Ovary (tissue), 9 donors: ENCODE results near the gene KCTD11. TPM values are rescaled to one million over a fixed set of nuclear protein-coding genes. Genes with fewer than 3 reads are reported as not detected.

Source experiments
- DNase-seq, 5 donors: peaks; one replicate each; pipeline ENCODE4 v3.0.0-alpha.2; 2019 to 2020
- H3K27ac ChIP-seq, 2 donors: fragments of 200-600 bp; one replicate each; pipeline versions ENCODE4 v1.5.1 to v1.8.0; 2019 to 2022
- H3K27me3 ChIP-seq: fragments of 200-600 bp; one replicate; pipeline ENCODE4 v1.8.0; 2022
- H3K36me3 ChIP-seq: fragments of 200-600 bp; sonication (generic); one replicate; pipeline ENCODE4 v1.5.1; 2019
- H3K4me1 ChIP-seq: one replicate; pipeline ENCODE4 v1.8.1; 2013; ENCODE audit warnings: mild to moderate bottlenecking, moderate library complexity; ENCODE audit not compliant: insufficient read depth
- H3K4me3 ChIP-seq: fragments of 200-600 bp; sonication (generic); one replicate; pipeline ENCODE4 v1.5.1; 2017
- H3K9me3 ChIP-seq, 2 donors: fragments of 200-600 bp in 1 of 2; sonication (generic) in 1 of 2; one replicate each; pipeline versions ENCODE4 v1.5.1 to v1.8.1; 2013 to 2019; ENCODE audit warnings: mild to moderate bottlenecking in 1 of 2, moderate library complexity in 1 of 2
- EP300 ChIP-seq: sonication (generic); formaldehyde crosslinking; IDR thresholded peaks from one replicate; pipeline ENCODE4 v1.6.1; 2017; ENCODE audit warnings: antibody characterized with exemption
- POLR2A ChIP-seq: fragments of 450-650 bp; IDR thresholded peaks from one replicate; pipeline ENCODE4 v1.6.1; 2017; ENCODE audit warnings: antibody characterized with exemption, mild to moderate bottlenecking, moderate library complexity
- WGBS, 3 donors: extraction: QIAGEN DNeasy Blood & Tissue Kit in 1 of 3; methylation state at CpG; one replicate each; pipeline versions ENCODE4 v1.1.5 to v1.1.7; 2013 to 2017; 5-methylcytosine and 5-hydroxymethylcytosine counted together
- intact Hi-C, 4 donors: fragments of 100-400 bp; cut with DNase I; formaldehyde crosslinking; loops; one replicate each; pipeline versions ENCODE4 v1.11.0 to v1.15.1; 2022 to 2023
- polyA plus RNA-seq, 2 donors: library from polyadenylated mRNA; stranded (reverse); fragments of 200-250 nt in 1 of 2; fragments of 350-450 nt in 1 of 2; fragmentation: Illumina TruSeq in 1 of 2; extraction: RNeasy Lipid Tissue Mini Kit (QIAGEN cat#74804) in 1 of 2; gene quantifications; one replicate each; pipeline ENCODE4 v1.2.3, GENCODE V29; 2013 to 2014
- total RNA-seq, 7 donors: library from RNA; depleted of rRNA in 2 of 7; stranded (reverse); fragments of >200 nt in 2 of 7; fragmentation: NEBNext Ultra II Directional in 3 of 7; extraction: Animal tissue kit (Norgen Biotek cat#: 25700) in 3 of 7; gene quantifications; one replicate each; pipeline versions ENCODE4 v1.1.0 to v1.2.4, GENCODE V29; 2016 to 2023
- TF ChIP-seq, protein P1 (sequence below), 3 donors: fragments of 450-650 bp in 2 of 3; fragments of 200-600 bp in 1 of 3; IDR thresholded peaks; one replicate each; pipeline versions ENCODE4 v1.5.1 to v1.8.0; 2016 to 2022; ENCODE audit warnings: antibody characterized with exemption in 3 of 3, mild to moderate bottlenecking in 1 of 3
- donor health status: DM: no; HTN: no; CAD: no; lungs with moderate emphysema.
- donor health status: DM: no; HTN: no; CAD: no.
- donor health status: Bipolar disorder and iron deficiency.
- donor health status: DM: yes; HTN: yes; CAD: no.
- donor health status: DM: no; HTN: no; CAD: no.
- donor health status: DM: yes; HTN: yes; CAD: no.

The KCTD11 gene
- total and polyA plus RNA-seq, 9 donors: 5.1 to 12.9 (median 10.5) TPM

- H3K4me1 ChIP-seq: peaks cover 13% of the 10 kb centered on the region
- no peaks in the 10 kb centered on the region for H3K9me3 ChIP-seq
- H3K36me3 ChIP-seq: no peaks in the 10 kb centered on the region
- 44 to 48% (median 45%) methylated on average over 19 of the region's 19 CpGs for WGBS, 3 donors
- H3K4me3 ChIP-seq: no peak overlapping the region
- H3K27me3 ChIP-seq: no peaks in the 10 kb centered on the region
- peak in 3 of 5 donors; percentile 33 to 55 (median 40) for DNase-seq
- intact Hi-C loops: loop anchor here in 3 of 4 donors (2.0 to 5.0 kb wide), 3 partner anchors 17 to 66 kb away; partner anchors contain the start of genes NLGN2 (in 1 of the 3) and SLC2A4 (in 1 of the 3)
- H3K27ac ChIP-seq: no peak overlapping the region
- TF ChIP-seq POLR2A (no peak), EP300 (no peak)
- TF ChIP-seq, protein P1, sequence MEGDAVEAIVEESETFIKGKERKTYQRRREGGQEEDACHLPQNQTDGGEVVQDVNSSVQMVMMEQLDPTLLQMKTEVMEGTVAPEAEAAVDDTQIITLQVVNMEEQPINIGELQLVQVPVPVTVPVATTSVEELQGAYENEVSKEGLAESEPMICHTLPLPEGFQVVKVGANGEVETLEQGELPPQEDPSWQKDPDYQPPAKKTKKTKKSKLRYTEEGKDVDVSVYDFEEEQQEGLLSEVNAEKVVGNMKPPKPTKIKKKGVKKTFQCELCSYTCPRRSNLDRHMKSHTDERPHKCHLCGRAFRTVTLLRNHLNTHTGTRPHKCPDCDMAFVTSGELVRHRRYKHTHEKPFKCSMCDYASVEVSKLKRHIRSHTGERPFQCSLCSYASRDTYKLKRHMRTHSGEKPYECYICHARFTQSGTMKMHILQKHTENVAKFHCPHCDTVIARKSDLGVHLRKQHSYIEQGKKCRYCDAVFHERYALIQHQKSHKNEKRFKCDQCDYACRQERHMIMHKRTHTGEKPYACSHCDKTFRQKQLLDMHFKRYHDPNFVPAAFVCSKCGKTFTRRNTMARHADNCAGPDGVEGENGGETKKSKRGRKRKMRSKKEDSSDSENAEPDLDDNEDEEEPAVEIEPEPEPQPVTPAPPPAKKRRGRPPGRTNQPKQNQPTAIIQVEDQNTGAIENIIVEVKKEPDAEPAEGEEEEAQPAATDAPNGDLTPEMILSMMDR (IDR thresholded peaks at IDR 0.05): no peak
Observed at GRCh38 chr17:7347630-7348477, 4.1 kb upstream of the KCTD11 start.

DNA sequence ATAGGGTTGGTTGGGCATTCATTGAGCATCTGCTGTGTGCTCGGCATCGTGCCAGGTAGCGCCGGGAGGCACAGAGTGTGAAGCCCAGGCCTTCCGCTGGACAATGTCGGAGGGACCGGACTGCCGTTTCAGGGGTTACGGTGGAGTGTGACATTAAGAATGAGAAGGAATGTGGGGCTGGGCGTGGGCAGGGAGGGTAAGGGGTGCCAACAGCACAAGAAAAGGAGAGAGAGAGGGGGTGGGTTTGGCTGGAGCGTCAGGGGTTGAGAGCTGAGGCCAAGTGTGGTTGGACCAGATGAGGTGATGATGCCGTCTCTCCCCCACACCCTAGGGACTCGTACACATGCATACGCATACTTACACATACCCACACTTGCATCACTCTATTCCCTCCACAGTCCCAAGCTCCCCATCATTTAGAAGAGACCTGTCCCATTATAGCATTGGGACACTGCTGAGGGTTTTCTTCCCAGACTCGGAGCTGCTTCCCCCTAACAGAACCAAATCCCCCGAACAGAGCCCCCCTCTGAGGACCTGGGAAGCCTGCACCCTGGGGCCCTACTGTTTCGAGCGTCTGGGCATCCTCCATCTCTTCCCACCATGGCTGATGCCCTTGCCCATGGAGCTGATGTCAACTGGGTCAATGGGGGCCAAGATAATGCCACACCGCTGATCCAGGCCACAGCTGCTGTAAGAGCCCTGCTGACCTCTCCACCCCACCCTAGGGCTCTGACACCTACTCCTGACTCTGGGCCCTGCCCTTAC is 3.3 kb upstream of the KCTD11 start:
- Histone ChIP-seq H3K9me3 (no peaks in the 10 kb centered on the region), H3K4me3 (no peak overlapping the region), H3K4me1 (peaks cover 19% of the 10 kb centered on the region), H3K27me3 (no peaks in the 10 kb centered on the region), H3K27ac (no peak overlapping the region), H3K36me3 (no peaks in the 10 kb centered on the region)
- DNase-seq: peak; percentile 49 to 70 (median 59)
- TF ChIP-seq, protein P1 (IDR thresholded peaks at IDR 0.05): no peak
- no peak for TF ChIP-seq EP300
- TF ChIP-seq POLR2A: no peak
- 37 to 48% (median 47%) methylated on average over 19 of the region's 19 CpGs for WGBS, 3 donors
- intact Hi-C loops: loop anchor here in 3 of 4 donors (2.0 to 5.0 kb wide), 3 partner anchors 18 to 66 kb away; partner anchors contain the start of genes NLGN2 (in 1 of the 3) and SLC2A4 (in 1 of the 3)

- Histone ChIP-seq H3K4me1 (peaks cover 20% of the 10 kb centered on the region), H3K27ac (peak overlapping the region; percentile 89 to 96), H3K27me3 (no peaks in the 10 kb centered on the region), H3K9me3 (no peaks in the 10 kb centered on the region), H3K4me3 (peak overlapping the region; percentile 64), H3K36me3 (no peaks in the 10 kb centered on the region)
- no peak for TF ChIP-seq POLR2A
- TF ChIP-seq, protein P1 (IDR thresholded peaks at IDR 0.05): peak in 2 of 3 donors; percentile 39 to 67
- no peak for DNase-seq
- 21 to 28% (median 21%) methylated on average over 10 of the region's 10 CpGs for WGBS, 3 donors
- intact Hi-C loops: loop anchor here in 3 of 4 donors (2.0 to 10.0 kb wide), 5 partner anchors 82 to 212 kb away; partner anchors contain the start of genes FGF11 (in 2 of the 3), SENP3 (in 2 of the 3), TMEM102 (in 2 of the 3) and POLR2A (in 1 of the 3)
Observed at GRCh38 chr17:7352503-7352889, 534 bp downstream of the KCTD11 start.
